GM12875 (cell line): ENCODE measurements around the gene B4GALT2.
A peak's percentile ranks its signal among the peaks of the same experiment; 100 is the strongest.

Experiments used
- H3K4me3 ChIP-seq: one replicate; pipeline ENCODE4 v1.5.1; 2011; ENCODE audit warnings: low read depth, low read length, control low read depth
- CTCF ChIP-seq: IDR thresholded peaks from 2 replicates; pipeline ENCODE4 v1.5.1; 2011; ENCODE audit warnings: low read depth, mild to moderate bottlenecking, control low read depth, inconsistent platforms, low read length, moderate library complexity, borderline replicate concordance; ENCODE audit not compliant: insufficient read depth

The B4GALT2 gene

GRCh38 chr1:43938892-43939587, 40.0 kb upstream of the B4GALT2 start:
- no peak for TF ChIP-seq CTCF

GRCh38 chr1:43942411-43942810, 36.6 kb upstream of the B4GALT2 start:
- H3K4me3 ChIP-seq = no peak overlapping the region
- no peak for TF ChIP-seq CTCF

More at GRCh38 chr1:43938892-43939587, 40.0 kb upstream of the B4GALT2 start:
- no peak overlapping the region for H3K4me3 ChIP-seq

GRCh38 chr1:43944860-43945259, 34.1 kb upstream of the B4GALT2 start:
- TF ChIP-seq CTCF = no peak
- H3K4me3 ChIP-seq = no peak overlapping the region

GRCh38 chr1:43945674-43946235, 33.3 kb upstream of the B4GALT2 start:
- H3K4me3 ChIP-seq = peak overlapping the region; percentile 95
- TF ChIP-seq CTCF = no peak

- peak within 1 kb of the TSS; percentile 95 for H3K4me3 ChIP-seq
- peak; percentile 86 for TF ChIP-seq CTCF
Observed at GRCh38 chr1:43946236-43947060, 32.6 kb upstream of the B4GALT2 start, which contains the start of gene IPO13. Gene IPO13, plus strand, starts transcription at chr1:43946950. Its CDS starts 651 bp downstream, at chr1:43947601.

- TF ChIP-seq CTCF = no peak
- peak overlapping the region; percentile 95 for H3K4me3 ChIP-seq
Observed at GRCh38 chr1:43947061-43947873, 31.7 kb upstream of the B4GALT2 start.
